Loucy (cell line): Measurements from ENCODE around the gene BAIAP2L1.

Source experiments
- H2AFZ ChIP-seq: fragments of 200-600 bp; sonication (generic); 2 replicates; pipeline ENCODE4 v1.6.0; 2016; ENCODE audit warnings: antibody characterized with exemption, mild to moderate bottlenecking, low read length, moderate library complexity
- H3F3A ChIP-seq: fragments of 200-600 bp; 2 replicates; pipeline ENCODE4 v1.6.0; 2016; ENCODE audit warnings: antibody characterized with exemption, low read depth, mild to moderate bottlenecking
- H3K27me3 ChIP-seq: fragments of 200-600 bp; sonication (generic); 2 replicates; pipeline ENCODE4 v1.6.1; 2014; ENCODE audit warnings: low read length, mild to moderate bottlenecking; ENCODE audit not compliant: insufficient read depth, poor library complexity, severe bottlenecking
- H3K36me3 ChIP-seq: fragments of 200-600 bp; sonication (generic); 2 replicates; pipeline ENCODE4 v1.6.1; 2016; ENCODE audit warnings: low read length; ENCODE audit not compliant: insufficient read depth
- H3K4me1 ChIP-seq: fragments of 200-600 bp; sonication (generic); 2 replicates; pipeline ENCODE4 v1.5.1; 2014; ENCODE audit warnings: low read length, mild to moderate bottlenecking; ENCODE audit not compliant: insufficient read depth, poor library complexity, severe bottlenecking
- H3K4me2 ChIP-seq: fragments of 200-600 bp; sonication (generic); 2 replicates; pipeline ENCODE4 v1.6.0; 2014; ENCODE audit warnings: antibody characterized with exemption, low read length, low read depth, mild to moderate bottlenecking; ENCODE audit not compliant: poor library complexity, severe bottlenecking
- H3K4me3 ChIP-seq: fragments of 200-600 bp; sonication (generic); 2 replicates; pipeline ENCODE4 v1.5.1; 2014; ENCODE audit warnings: low read length, mild to moderate bottlenecking, mixed read lengths; ENCODE audit not compliant: poor library complexity, severe bottlenecking
- H3K79me2 ChIP-seq: fragments of 200-600 bp; sonication (generic); 2 replicates; pipeline ENCODE4 v1.6.1; 2014; ENCODE audit warnings: low read length; ENCODE audit not compliant: insufficient read depth
- H3K9ac ChIP-seq: fragments of 200-600 bp; sonication (generic); 2 replicates; pipeline ENCODE4 v1.6.0; 2014; ENCODE audit warnings: mild to moderate bottlenecking, low read depth, low read length, moderate library complexity; ENCODE audit not compliant: poor library complexity, severe bottlenecking
- H3K9me2 ChIP-seq: fragments of 200-600 bp; sonication (generic); replicated peaks from 2 replicates; pipeline ENCODE4 v1.6.1; 2016; ENCODE audit warnings: low read depth, low read length, mixed read lengths
- H3K9me3 ChIP-seq: fragments of 200-600 bp; sonication (generic); 2 replicates; pipeline ENCODE4 v1.6.1; 2014; ENCODE audit warnings: mild to moderate bottlenecking, antibody characterized with exemption, low read length, low read depth; ENCODE audit not compliant: insufficient read depth
- H4K20me1 ChIP-seq: fragments of 200-600 bp; sonication (generic); 2 replicates; pipeline ENCODE4 v1.6.0; 2014; ENCODE audit warnings: antibody characterized with exemption, low read length, mild to moderate bottlenecking; ENCODE audit not compliant: insufficient read depth, poor library complexity, severe bottlenecking
- EZH2phosphoT487 ChIP-seq: fragments of 200-600 bp; IDR thresholded peaks from 2 replicates; pipeline ENCODE4 v1.6.1; 2018; ENCODE audit warnings: antibody characterized with exemption, mild to moderate bottlenecking, moderate library complexity, borderline replicate concordance
- TF ChIP-seq, protein P1 (sequence below): fragments of 200-600 bp; sonication (generic); conservative IDR thresholded peaks from 2 replicates; pipeline ENCODE4 v1.5.1; 2014; ENCODE audit warnings: mild to moderate bottlenecking, antibody characterized with exemption, low read length

BAIAP2L1 gene

DNA sequence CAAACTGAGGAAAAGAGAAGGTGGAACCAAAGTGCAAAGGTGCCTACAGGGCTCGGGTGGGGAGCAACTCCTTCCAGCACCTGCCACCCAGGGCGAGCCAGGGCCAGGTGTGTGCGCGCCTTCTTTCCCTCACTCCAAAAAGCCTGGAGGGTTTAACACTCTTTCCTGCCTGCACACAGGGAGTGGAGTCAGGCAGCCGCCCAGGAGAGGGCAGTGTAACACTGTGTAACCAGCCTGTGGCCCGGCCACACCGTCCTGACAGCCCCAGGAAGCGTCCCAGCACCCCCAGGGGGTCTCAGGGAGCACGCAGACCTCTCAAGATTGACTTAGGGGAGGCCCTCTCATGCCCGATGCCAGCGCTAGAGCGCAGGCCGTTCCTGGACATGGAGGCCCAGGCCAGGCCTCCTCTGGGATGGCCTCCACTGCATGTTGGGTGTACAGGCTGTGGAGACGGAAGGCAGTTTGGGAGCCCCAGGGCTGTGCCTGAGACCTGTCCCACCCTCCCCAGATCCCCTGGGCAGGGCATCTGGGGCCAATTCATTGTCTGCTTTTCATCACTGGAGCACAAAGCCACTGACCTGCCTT, 106.0 kb downstream of the BAIAP2L1 start:
- Histone ChIP-seq H3K4me2 (no peak overlapping the region), H3K4me3 (no peak overlapping the region), H3K79me2 (no peaks in the 10 kb centered on the region), H3K27me3 (no peaks in the 10 kb centered on the region), H3K9ac (no peak overlapping the region), H3K36me3 (peaks cover 3% of the 10 kb centered on the region; the same call in 1 of the 2 replicates), H3K4me1 (no peaks in the 10 kb centered on the region), H2AFZ (no peak overlapping the region), H3K9me3 (no peaks in the 10 kb centered on the region), H4K20me1 (no peaks in the 10 kb centered on the region), H3K9me2 (no peaks in the 10 kb centered on the region), H3F3A (no peaks in the 10 kb centered on the region)
- TF ChIP-seq, protein P1, sequence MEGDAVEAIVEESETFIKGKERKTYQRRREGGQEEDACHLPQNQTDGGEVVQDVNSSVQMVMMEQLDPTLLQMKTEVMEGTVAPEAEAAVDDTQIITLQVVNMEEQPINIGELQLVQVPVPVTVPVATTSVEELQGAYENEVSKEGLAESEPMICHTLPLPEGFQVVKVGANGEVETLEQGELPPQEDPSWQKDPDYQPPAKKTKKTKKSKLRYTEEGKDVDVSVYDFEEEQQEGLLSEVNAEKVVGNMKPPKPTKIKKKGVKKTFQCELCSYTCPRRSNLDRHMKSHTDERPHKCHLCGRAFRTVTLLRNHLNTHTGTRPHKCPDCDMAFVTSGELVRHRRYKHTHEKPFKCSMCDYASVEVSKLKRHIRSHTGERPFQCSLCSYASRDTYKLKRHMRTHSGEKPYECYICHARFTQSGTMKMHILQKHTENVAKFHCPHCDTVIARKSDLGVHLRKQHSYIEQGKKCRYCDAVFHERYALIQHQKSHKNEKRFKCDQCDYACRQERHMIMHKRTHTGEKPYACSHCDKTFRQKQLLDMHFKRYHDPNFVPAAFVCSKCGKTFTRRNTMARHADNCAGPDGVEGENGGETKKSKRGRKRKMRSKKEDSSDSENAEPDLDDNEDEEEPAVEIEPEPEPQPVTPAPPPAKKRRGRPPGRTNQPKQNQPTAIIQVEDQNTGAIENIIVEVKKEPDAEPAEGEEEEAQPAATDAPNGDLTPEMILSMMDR, result peak; percentile 67
- TF ChIP-seq EZH2phosphoT487, result no peak

GRCh38 chr7:98294326-98294725, 106.6 kb downstream of the BAIAP2L1 start:
- H4K20me1 ChIP-seq, result no peaks in the 10 kb centered on the region
- H2AFZ ChIP-seq, result no peak overlapping the region
- TF ChIP-seq EZH2phosphoT487, result no peak
- TF ChIP-seq, protein P1, result no peak
- H3K79me2 ChIP-seq, result no peaks in the 10 kb centered on the region
- no peaks in the 10 kb centered on the region for H3F3A ChIP-seq
- H3K9ac ChIP-seq, result no peak overlapping the region
- H3K27me3 ChIP-seq, result no peaks in the 10 kb centered on the region
- peaks cover 3% of the 10 kb centered on the region; the same call in 1 of the 2 replicates for H3K36me3 ChIP-seq
- H3K4me3 ChIP-seq, result no peak overlapping the region
- no peak overlapping the region for H3K4me2 ChIP-seq
- no peaks in the 10 kb centered on the region for H3K4me1 ChIP-seq
- H3K9me2 ChIP-seq, result no peaks in the 10 kb centered on the region
- H3K9me3 ChIP-seq, result no peaks in the 10 kb centered on the region

DNA sequence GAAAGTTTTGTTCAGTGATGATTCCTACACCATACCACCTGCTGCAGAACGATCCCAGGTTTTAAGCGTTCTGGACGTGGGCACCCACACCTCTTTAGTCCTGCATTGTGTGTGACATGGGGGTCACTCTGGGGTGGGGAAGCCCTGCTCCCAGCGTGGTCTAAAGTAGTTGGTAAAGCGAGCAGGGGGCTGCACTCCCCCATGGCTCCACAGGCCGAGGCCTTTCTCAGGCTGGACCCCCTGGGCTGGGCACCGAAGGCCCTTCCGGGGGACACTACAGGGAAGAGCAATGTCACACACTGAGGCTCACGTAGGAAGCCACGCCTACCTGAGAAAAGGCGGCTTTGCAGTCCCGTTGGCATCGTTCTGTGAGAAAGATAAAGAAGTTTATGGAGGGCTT, 107.1 kb downstream of the BAIAP2L1 start:
- no peak overlapping the region for H3K4me2 ChIP-seq
- no peak for TF ChIP-seq EZH2phosphoT487
- TF ChIP-seq, protein P1, result no peak
- H3K36me3 ChIP-seq, result peaks cover 3% of the 10 kb centered on the region; the same call in 1 of the 2 replicates
- no peaks in the 10 kb centered on the region for H4K20me1 ChIP-seq
- H3K9ac ChIP-seq, result no peak overlapping the region
- no peaks in the 10 kb centered on the region for H3K9me3 ChIP-seq
- H3K79me2 ChIP-seq, result no peaks in the 10 kb centered on the region
- no peaks in the 10 kb centered on the region for H3K9me2 ChIP-seq
- H3K4me1 ChIP-seq, result no peaks in the 10 kb centered on the region
- no peak overlapping the region for H2AFZ ChIP-seq
- H3K27me3 ChIP-seq, result no peaks in the 10 kb centered on the region
- H3F3A ChIP-seq, result no peaks in the 10 kb centered on the region
- no peak overlapping the region for H3K4me3 ChIP-seq
